K562 (cell line): ENCODE measurements around the gene ADSS1. TPM values are rescaled to one million over a fixed set of nuclear protein-coding genes. Genes with fewer than 3 reads are reported as not detected.

ENCODE experiments used
- ATAC-seq: fragments of 200-7000 bp; cut with Tn5 transposase; 3 replicates; pipeline ENCODE4 v1.9.1; 2020; ENCODE audit warnings: moderate library complexity
- BruUV-seq: library from RNA; stranded (reverse); fragments of 400-500 nt; replicated peaks from 2 replicates; lab custom pipeline; 2021; lab: Mats Ljungman, UMichigan
- CTCF ChIA-PET: fragments of 300-600 bp; formaldehyde crosslinking; extraction: SDS; loops from one replicate; lab custom pipeline; 2021; ENCODE audit warnings: low intra/inter-chr PET ratio; lab: Yijun Ruan, JAX
- POLR2A ChIA-PET: fragments of 300-600, 350-650 bp; sonication (Branson Sonifier 250); formaldehyde crosslinking; extraction: SDS; loops from one replicate; lab custom pipeline; 2021; ENCODE audit warnings: antibody characterized with exemption, inconsistent platforms; lab: Yijun Ruan, JAX
- DNase-seq, 4 experiments: peaks; one replicate each; pipeline versions ENCODE4 v3.0.0 to v3.0.0-alpha.2; 2011 to 2018; ENCODE audit warnings: low spot score in 3 of 4, mixed read lengths in 3 of 4; ENCODE audit errors: extremely low read depth in 1 of 4
- FAIRE-seq: peaks from 2 replicates; lab custom pipeline; 2011; peaks lifted over from hg19 to GRCh38; lab: Jason Lieb, UNC
- H2AFZ ChIP-seq: 2 replicates; pipeline ENCODE4 v1.6.0; 2011; ENCODE audit warnings: low read depth, low read length, control low read depth, inconsistent platforms
- H3K27ac ChIP-seq: fragments of 200-600 bp; 3 replicates; pipeline ENCODE4 v1.8.0; 2011; ENCODE audit warnings: low read depth, mild to moderate bottlenecking, control low read depth, inconsistent platforms, low read length, moderate library complexity, mixed read lengths; ENCODE audit errors: extremely low read depth
- H3K27me3 ChIP-seq, 2 experiments: fragments of 300-600 bp in 1 of 2; 2 replicates in 1 of 2; 3 replicates in 1 of 2; pipeline versions ENCODE4 v1.6.0 to v1.8.0; 2011; ENCODE audit warnings: inconsistent platforms in 2 of 2, low read length in 2 of 2, mild to moderate bottlenecking in 1 of 2, mixed read lengths in 1 of 2, moderate library complexity in 1 of 2; ENCODE audit not compliant: control insufficient read depth in 2 of 2, insufficient read depth in 2 of 2
- H3K36me3 ChIP-seq: fragments of 300-600 bp; 3 replicates; pipeline ENCODE4 v1.8.0; 2011; ENCODE audit warnings: mild to moderate bottlenecking, low read length, inconsistent platforms; ENCODE audit not compliant: control insufficient read depth, insufficient read depth
- H3K4me1 ChIP-seq, 2 experiments: fragments of 200-600 bp in 1 of 2; replicated peaks in 1 of 2; 2 replicates in 1 of 2; 3 replicates in 1 of 2; pipeline versions ENCODE4 v1.5.1 to v1.8.0; 2011; ENCODE audit warnings: inconsistent platforms in 2 of 2, low read length in 2 of 2, mild to moderate bottlenecking in 1 of 2, mixed read lengths in 1 of 2, moderate library complexity in 1 of 2; ENCODE audit not compliant: control insufficient read depth in 2 of 2, insufficient read depth in 2 of 2
- H3K4me2 ChIP-seq: 2 replicates; pipeline ENCODE4 v1.6.1; 2011; ENCODE audit warnings: low read length, control low read depth, inconsistent platforms, mixed read lengths; ENCODE audit not compliant: insufficient read depth
- H3K4me3 ChIP-seq: fragments of 200-600 bp; sonication (generic), shearing (Covaris generic); 2 replicates; pipeline ENCODE4 v1.5.1; 2016; ENCODE audit warnings: control low read depth, inconsistent platforms
- H3K79me2 ChIP-seq: fragments of 200-600 bp; 3 replicates; pipeline ENCODE4 v1.8.0; 2011; ENCODE audit warnings: low read length, inconsistent platforms; ENCODE audit not compliant: control insufficient read depth, insufficient read depth
- H3K9ac ChIP-seq, 2 experiments: 2 replicates each; pipeline versions ENCODE4 v1.6.0 to v1.6.1; 2011; ENCODE audit warnings: low read depth in 2 of 2, low read length in 2 of 2, control low read depth in 1 of 2, inconsistent platforms in 1 of 2, mild to moderate bottlenecking in 1 of 2, mixed read lengths in 1 of 2; ENCODE audit not compliant: insufficient read depth in 1 of 2
- H3K9me1 ChIP-seq: one replicate; pipeline ENCODE4 v1.6.0; 2011; ENCODE audit warnings: inconsistent platforms, mild to moderate bottlenecking, low read length, moderate library complexity; ENCODE audit not compliant: control insufficient read depth, insufficient read depth
- H3K9me3 ChIP-seq: replicated peaks from 2 replicates; pipeline ENCODE4 v1.5.1; 2011; ENCODE audit warnings: low read depth, low read length, inconsistent platforms; ENCODE audit not compliant: control insufficient read depth, insufficient read depth
- H4K20me1 ChIP-seq: replicated peaks from 2 replicates; pipeline ENCODE4 v1.6.1; 2011; ENCODE audit warnings: low read length, inconsistent platforms, mixed read lengths; ENCODE audit not compliant: control insufficient read depth, insufficient read depth
- ARHGAP35 ChIP-seq: fragments of 450-650 bp; IDR thresholded peaks from 2 replicates; pipeline ENCODE4 v1.6.1; 2018; ENCODE audit not compliant: partially characterized antibody
- BACH1 ChIP-seq: fragments of 200-800 bp; sonication (Bioruptor generic); IDR thresholded peaks from 2 replicates; pipeline ENCODE4 v1.6.1; 2016; ENCODE audit warnings: missing genetic modification characterization, missing compliant biosample characterization
- BRD9 ChIP-seq: fragments of 450-650 bp; IDR thresholded peaks from 2 replicates; pipeline ENCODE4 v1.6.1; 2018; ENCODE audit warnings: low read depth; ENCODE audit not compliant: partially characterized antibody
- ELF2 ChIP-seq: fragments of 250-450 bp; sonication (Bioruptor Pico); IDR thresholded peaks from 2 replicates; pipeline ENCODE4 v1.5.0; 2021; ENCODE audit warnings: mild to moderate bottlenecking
- NFIX ChIP-seq: fragments of 250-450 bp; sonication (Bioruptor Pico); IDR thresholded peaks from 2 replicates; pipeline ENCODE4 v1.4.0; 2020; ENCODE audit warnings: low read depth, mild to moderate bottlenecking, moderate library complexity
- NR2C2 ChIP-seq, 2 experiments: fragments of 200-800 bp in 1 of 2; sonication (Bioruptor generic) in 1 of 2; sonication (generic) in 1 of 2; formaldehyde crosslinking in 1 of 2; IDR thresholded peaks; 2 replicates each; pipeline versions ENCODE4 v1.6.1 to v1.8.0; 2016 to 2022; ENCODE audit warnings: mild to moderate bottlenecking in 1 of 2, missing compliant biosample characterization in 1 of 2, missing genetic modification characterization in 1 of 2, missing genetic modification reagents in 1 of 2
- OTX1 ChIP-seq: fragments of 450-650 bp; formaldehyde crosslinking; IDR thresholded peaks from 2 replicates; pipeline ENCODE4 v1.4.0; 2022; ENCODE audit warnings: mild to moderate bottlenecking
- POU5F1 ChIP-seq: fragments of 150-350 bp; IDR thresholded peaks from 2 replicates; pipeline ENCODE4 v1.6.1; 2014; ENCODE audit warnings: borderline replicate concordance, low read length, low read depth, mild to moderate bottlenecking; ENCODE audit not compliant: partially characterized antibody
- RBM25 ChIP-seq: fragments of 200-400 bp; formaldehyde crosslinking; IDR thresholded peaks from 2 replicates; pipeline ENCODE4 v1.6.1; 2018; ENCODE audit warnings: low read length, low read depth, moderate library complexity; ENCODE audit not compliant: severe bottlenecking
- SP2 ChIP-seq: IDR thresholded peaks from 2 replicates; pipeline ENCODE4 v1.6.1; 2011; ENCODE audit warnings: mild to moderate bottlenecking, low read depth, low read length, moderate library complexity; ENCODE audit not compliant: poor library complexity, severe bottlenecking; ENCODE audit errors: extremely low read depth
- SUPT5H ChIP-seq: fragments of 450-650 bp; IDR thresholded peaks from 2 replicates; pipeline ENCODE4 v1.6.1; 2016
- ZKSCAN8 ChIP-seq: fragments of 200-800 bp; sonication (Bioruptor generic); IDR thresholded peaks from 2 replicates; pipeline ENCODE4 v1.6.1; 2016; ENCODE audit warnings: missing genetic modification characterization, missing compliant biosample characterization
- ZNF253 ChIP-seq: fragments of 250-450 bp; sonication (Bioruptor Pico); conservative IDR thresholded peaks from 2 replicates; pipeline ENCODE4 v1.6.1; 2021; ENCODE audit warnings: mild to moderate bottlenecking
- WGBS: fragments of 100-300 bp; shearing (Covaris generic); methylation state at CpG from one replicate; pipeline ENCODE4 v1.1.6; 2016; ENCODE audit warnings: low coverage, mixed read lengths; ENCODE audit not compliant: insufficient coverage; ENCODE audit errors: missing lambda C conversion rate; 5-methylcytosine and 5-hydroxymethylcytosine counted together
- in situ Hi-C: fragments of 300-500 bp; cut with MboI; formaldehyde crosslinking; loops from 4 replicates; pipeline ENCODE4 v1.15.0; 2018; ENCODE audit warnings: inconsistent platforms, mixed read lengths
- intact Hi-C: fragments of 100-400 bp; cut with micrococcal nuclease; formaldehyde crosslinking; loops from 2 replicates; pipeline ENCODE4 v1.14.2; 2022
- polyA plus RNA-seq, 8 experiments: library from polyadenylated mRNA; depleted of rRNA in 4 of 8; stranded (reverse) in 5 of 8; unstranded in 3 of 8; fragments of >200 nt; fragmentation: Nextera tagmentation in 2 of 8; fragmentation: Illumina TruSeq in 1 of 8; extraction: Ambion mirVana in 2 of 8; extraction: Trizol in 1 of 8; gene quantifications; 2 replicates each; pipeline versions ENCODE4 v1.2.1 to v1.2.3, GENCODE V29; 2011 to 2014; ENCODE audit warnings: inconsistent platforms in 1 of 8, missing spikeins in 1 of 8
- total RNA-seq, 7 experiments: library from RNA; depleted of rRNA in 6 of 7; stranded (reverse); fragments of >200 nt in 6 of 7; fragmentation: Illumina TruSeq in 2 of 7; extraction: Trizol in 2 of 7; gene quantifications; 2 replicates each; pipeline versions ENCODE4 v1.2.1 to v1.2.3, GENCODE V29; 2011 to 2021; ENCODE audit warnings: low replicate concordance in 1 of 7
- TF ChIP-seq, protein P1 (sequence below), 2 experiments: fragments of 450-650 bp in 1 of 2; sonication (generic) in 1 of 2; formaldehyde crosslinking; conservative IDR thresholded peaks; 2 replicates each; pipeline versions ENCODE4 v1.4.0 to v1.8.1; 2020 to 2022; ENCODE audit warnings: mild to moderate bottlenecking in 1 of 2, missing genetic modification reagents in 1 of 2
- TF ChIP-seq, protein P2 (sequence below): fragments of 250-450 bp; sonication (Bioruptor Pico); IDR thresholded peaks from 2 replicates; pipeline ENCODE4 v1.4.0; 2020
- TF ChIP-seq, protein P3 (sequence below): fragments of 450-650 bp; IDR thresholded peaks from 2 replicates; pipeline ENCODE4 v1.6.1; 2017; ENCODE audit warnings: mild to moderate bottlenecking, moderate library complexity

ADSS1 gene
- total and polyA plus RNA-seq, 9 of the 15 experiments (the other 6 are each of a cell fraction or from before 2014, with no cell fraction given): 0.53 to 5.9 (median 3.9) TPM

DNA sequence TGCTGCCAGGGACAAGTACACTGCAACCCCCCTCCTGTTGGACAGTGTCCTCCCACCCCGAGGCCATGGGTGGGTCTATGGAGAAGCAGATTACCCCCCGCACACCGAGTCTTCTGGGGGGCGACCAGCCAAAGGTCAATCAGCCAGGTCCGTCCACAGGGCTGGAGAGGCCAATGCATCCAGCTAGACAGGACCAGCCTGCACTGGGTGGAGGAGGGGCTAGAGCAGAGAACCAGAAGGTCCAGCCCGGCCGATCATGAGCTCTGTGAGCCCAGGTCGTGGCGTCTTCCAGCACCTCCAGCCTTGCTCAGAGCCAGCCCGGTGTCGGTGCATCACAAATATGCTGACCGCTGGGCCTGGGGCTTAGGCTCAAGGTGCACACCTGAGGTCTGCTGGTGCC lies 8.2 kb upstream of the ADSS1 start:
- in situ Hi-C loops: no loop called here
- Histone ChIP-seq H3K9ac (no peak overlapping the region), H3K9me1 (no peaks in the 10 kb centered on the region), H3K4me1 (peaks cover 0 to 38% of the 10 kb centered on the region in 2 experiments; a peak in 2 of 5 replicates), H3K9me3 (no peaks in the 10 kb centered on the region), H2AFZ (no peak overlapping the region), H4K20me1 (peaks cover 3% of the 10 kb centered on the region; the same call in 1 of the 2 replicates), H3K27ac (no peak overlapping the region), H3K4me2 (no peak overlapping the region), H3K36me3 (peaks cover 3% of the 10 kb centered on the region; the same call in 1 of the 3 replicates), H3K79me2 (no peaks in the 10 kb centered on the region), H3K27me3 (no peaks in the 10 kb centered on the region), H3K4me3 (no peak overlapping the region)
- ChIA-PET POLR2A (no interaction called here), CTCF (no interaction called here)
- 84% methylated on average over 5 of the region's 12 CpGs for WGBS
- DNase-seq (no peak), ATAC-seq (no peak), FAIRE-seq (no peak)
- intact Hi-C loops: no loop called here
- BruUV-seq: no TSS peak
- TF ChIP-seq ZNF253 (CRISPR knock-in tag) (no peak), NR2C2 (CRISPR knock-in tag; IDR thresholded peaks at IDR 0.05) (no peak), NR2C2 (tag; IDR thresholded peaks at IDR 0.05) (no peak), BRD9 (no peak), BACH1 (no peak), NFIX (CRISPR knock-in tag) (no peak), SUPT5H (no peak), ZKSCAN8 (CRISPR knock-in tag) (no peak), POU5F1 (no peak), RBM25 (no peak), SP2 (no peak), OTX1 (CRISPR knock-in tag) (no peak), ELF2 (no peak), ARHGAP35 (no peak)
- TF ChIP-seq, protein P1, sequence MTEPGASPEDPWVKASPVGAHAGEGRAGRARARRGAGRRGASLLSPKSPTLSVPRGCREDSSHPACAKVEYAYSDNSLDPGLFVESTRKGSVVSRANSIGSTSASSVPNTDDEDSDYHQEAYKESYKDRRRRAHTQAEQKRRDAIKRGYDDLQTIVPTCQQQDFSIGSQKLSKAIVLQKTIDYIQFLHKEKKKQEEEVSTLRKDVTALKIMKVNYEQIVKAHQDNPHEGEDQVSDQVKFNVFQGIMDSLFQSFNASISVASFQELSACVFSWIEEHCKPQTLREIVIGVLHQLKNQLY (CRISPR knock-in tag; conservative IDR thresholded peaks at IDR 0.05): no peak
- TF ChIP-seq, protein P2, sequence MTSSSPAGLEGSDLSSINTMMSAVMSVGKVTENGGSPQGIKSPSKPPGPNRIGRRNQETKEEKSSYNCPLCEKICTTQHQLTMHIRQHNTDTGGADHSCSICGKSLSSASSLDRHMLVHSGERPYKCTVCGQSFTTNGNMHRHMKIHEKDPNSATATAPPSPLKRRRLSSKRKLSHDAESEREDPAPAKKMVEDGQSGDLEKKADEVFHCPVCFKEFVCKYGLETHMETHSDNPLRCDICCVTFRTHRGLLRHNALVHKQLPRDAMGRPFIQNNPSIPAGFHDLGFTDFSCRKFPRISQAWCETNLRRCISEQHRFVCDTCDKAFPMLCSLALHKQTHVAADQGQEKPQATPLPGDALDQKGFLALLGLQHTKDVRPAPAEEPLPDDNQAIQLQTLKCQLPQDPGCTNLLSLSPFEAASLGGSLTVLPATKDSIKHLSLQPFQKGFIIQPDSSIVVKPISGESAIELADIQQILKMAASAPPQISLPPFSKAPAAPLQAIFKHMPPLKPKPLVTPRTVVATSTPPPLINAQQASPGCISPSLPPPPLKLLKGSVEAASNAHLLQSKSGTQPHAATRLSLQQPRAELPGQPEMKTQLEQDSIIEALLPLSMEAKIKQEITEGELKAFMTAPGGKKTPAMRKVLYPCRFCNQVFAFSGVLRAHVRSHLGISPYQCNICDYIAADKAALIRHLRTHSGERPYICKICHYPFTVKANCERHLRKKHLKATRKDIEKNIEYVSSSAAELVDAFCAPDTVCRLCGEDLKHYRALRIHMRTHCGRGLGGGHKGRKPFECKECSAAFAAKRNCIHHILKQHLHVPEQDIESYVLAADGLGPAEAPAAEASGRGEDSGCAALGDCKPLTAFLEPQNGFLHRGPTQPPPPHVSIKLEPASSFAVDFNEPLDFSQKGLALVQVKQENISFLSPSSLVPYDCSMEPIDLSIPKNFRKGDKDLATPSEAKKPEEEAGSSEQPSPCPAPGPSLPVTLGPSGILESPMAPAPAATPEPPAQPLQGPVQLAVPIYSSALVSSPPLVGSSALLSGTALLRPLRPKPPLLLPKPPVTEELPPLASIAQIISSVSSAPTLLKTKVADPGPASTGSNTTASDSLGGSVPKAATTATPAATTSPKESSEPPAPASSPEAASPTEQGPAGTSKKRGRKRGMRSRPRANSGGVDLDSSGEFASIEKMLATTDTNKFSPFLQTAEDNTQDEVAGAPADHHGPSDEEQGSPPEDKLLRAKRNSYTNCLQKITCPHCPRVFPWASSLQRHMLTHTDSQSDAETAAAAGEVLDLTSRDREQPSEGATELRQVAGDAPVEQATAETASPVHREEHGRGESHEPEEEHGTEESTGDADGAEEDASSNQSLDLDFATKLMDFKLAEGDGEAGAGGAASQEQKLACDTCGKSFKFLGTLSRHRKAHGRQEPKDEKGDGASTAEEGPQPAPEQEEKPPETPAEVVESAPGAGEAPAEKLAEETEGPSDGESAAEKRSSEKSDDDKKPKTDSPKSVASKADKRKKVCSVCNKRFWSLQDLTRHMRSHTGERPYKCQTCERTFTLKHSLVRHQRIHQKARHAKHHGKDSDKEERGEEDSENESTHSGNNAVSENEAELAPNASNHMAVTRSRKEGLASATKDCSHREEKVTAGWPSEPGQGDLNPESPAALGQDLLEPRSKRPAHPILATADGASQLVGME (CRISPR knock-in tag): no peak
- TF ChIP-seq, protein P3, sequence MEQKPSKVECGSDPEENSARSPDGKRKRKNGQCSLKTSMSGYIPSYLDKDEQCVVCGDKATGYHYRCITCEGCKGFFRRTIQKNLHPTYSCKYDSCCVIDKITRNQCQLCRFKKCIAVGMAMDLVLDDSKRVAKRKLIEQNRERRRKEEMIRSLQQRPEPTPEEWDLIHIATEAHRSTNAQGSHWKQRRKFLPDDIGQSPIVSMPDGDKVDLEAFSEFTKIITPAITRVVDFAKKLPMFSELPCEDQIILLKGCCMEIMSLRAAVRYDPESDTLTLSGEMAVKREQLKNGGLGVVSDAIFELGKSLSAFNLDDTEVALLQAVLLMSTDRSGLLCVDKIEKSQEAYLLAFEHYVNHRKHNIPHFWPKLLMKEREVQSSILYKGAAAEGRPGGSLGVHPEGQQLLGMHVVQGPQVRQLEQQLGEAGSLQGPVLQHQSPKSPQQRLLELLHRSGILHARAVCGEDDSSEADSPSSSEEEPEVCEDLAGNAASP: no peak
